Measurements from ENCODE around the gene GPI. TPM values are rescaled to one million over a fixed set of nuclear protein-coding genes. Genes with fewer than 3 reads are reported as not detected.

Gene GPI
- total RNA-seq, 1 donor from 2014 or later, result 192 TPM

DNA sequence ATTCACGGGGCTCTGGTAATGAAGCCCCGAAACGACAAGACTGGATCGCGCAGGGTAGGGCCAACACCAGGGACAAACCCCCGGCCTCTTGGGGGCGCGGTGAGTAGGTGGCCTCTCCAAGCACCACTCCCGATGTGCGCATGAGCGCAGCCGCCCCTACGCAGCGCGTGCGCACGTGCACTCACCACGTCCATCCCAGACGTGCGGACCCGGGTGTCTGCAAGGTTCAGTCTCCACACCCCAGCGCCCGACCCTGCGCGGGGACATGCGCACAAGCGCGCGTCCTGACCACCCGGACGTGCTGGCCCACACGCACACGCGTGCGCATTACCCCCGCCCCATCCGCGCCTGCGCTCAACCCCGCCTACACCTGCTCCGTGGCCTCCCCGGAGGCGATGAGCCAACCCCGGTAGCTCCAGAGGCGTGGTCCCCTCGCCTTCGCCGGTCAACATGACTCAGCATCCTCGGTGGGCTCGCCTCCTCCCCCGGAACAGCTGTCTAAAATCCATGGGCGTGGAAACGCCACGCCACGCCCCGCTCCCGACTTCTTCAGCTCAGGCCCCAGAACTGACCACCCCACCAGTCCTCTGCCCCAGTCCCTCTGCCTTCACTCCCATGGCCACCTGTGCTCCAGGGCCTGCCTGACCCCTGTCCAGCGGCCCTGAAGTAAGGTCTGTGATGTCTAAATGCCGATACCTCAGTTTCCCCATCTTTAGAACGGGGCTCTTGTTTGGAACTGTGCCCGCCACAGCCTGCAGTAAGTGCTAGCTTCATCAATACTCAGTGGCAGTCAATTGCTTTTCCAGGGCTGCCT lies 5.6 kb upstream of the GPI start:
- H3K4me3 Mint-ChIP-seq (ENCODE audit: unreplicated experiment), result peak overlapping the region; percentile 75
- H3K27ac Mint-ChIP-seq (ENCODE audit: unreplicated experiment), result peak overlapping the region; percentile 91
- DNase-seq (ENCODE audit: extremely low spot score, unreplicated experiment), result peak; percentile 98
- no peaks in the 10 kb centered on the region for H3K27me3 Mint-ChIP-seq (ENCODE audit: unreplicated experiment)
- peaks cover 6% of the 10 kb centered on the region for H3K36me3 Mint-ChIP-seq (ENCODE audit: unreplicated experiment)
- TF ChIP-seq CTCF (IDR thresholded peaks at IDR 0.05), result peak; percentile 64
- H3K9me3 Mint-ChIP-seq (ENCODE audit: unreplicated experiment), result no peaks in the 10 kb centered on the region
- H3K4me1 Mint-ChIP-seq (ENCODE audit: unreplicated experiment), result peaks cover 21% of the 10 kb centered on the region

DNA sequence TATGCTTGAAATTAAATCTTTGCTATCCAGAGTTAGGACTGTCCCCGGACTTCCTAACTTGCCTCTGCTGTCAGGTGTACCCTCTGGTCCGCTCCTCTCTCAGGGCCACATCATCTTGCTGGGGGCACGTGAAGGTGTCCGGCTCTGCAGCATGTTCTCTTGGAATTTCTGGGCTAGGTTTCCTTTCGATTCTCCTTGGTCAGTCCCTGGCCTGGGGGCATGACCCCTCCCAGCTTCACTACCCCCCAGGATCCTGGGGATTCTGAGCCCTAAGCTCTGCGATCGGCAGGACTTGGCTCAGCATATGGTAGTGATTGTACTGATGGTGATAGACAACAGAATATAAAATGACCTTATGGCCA lies 5.1 kb upstream of the GPI start:
- H3K27me3 Mint-ChIP-seq (ENCODE audit: unreplicated experiment), result no peaks in the 10 kb centered on the region
- peak overlapping the region; percentile 91 for H3K27ac Mint-ChIP-seq (ENCODE audit: unreplicated experiment)
- H3K4me3 Mint-ChIP-seq (ENCODE audit: unreplicated experiment), result peak overlapping the region; percentile 75
- peaks cover 3% of the 10 kb centered on the region for H3K36me3 Mint-ChIP-seq (ENCODE audit: unreplicated experiment)
- DNase-seq (ENCODE audit: extremely low spot score, unreplicated experiment), result no peak
- H3K9me3 Mint-ChIP-seq (ENCODE audit: unreplicated experiment), result no peaks in the 10 kb centered on the region
- H3K4me1 Mint-ChIP-seq (ENCODE audit: unreplicated experiment), result peaks cover 25% of the 10 kb centered on the region
- no peak for TF ChIP-seq CTCF (IDR thresholded peaks at IDR 0.05)

DNA sequence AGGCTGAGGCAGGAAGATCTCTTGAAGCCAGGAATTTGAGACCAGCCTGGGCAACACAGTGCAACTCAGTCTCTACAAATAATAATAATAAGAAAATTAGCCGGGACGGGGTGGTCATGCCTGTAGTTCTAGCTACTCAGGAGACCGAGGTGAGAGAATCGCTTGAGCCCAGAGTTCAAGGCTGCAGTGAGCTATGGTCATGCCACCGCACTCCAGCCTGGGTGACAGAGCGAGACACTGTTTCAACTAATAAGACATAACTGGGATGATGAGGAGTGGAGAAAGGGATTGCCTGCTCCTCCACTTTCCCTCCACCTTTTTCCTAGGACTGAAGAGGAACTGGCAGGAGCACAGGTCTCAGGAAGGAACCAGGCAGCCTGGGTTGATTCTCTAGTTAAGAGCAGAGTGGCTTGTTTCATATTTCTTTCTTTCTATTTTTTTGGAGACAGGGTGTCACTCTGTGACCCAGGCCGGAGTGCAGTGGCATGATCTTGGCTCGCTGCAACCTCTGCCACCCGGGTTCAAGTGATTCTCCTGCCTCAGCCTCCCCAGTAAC lies 4.6 kb upstream of the GPI start:
- Mint-ChIP-seq H3K4me1 (ENCODE audit: unreplicated experiment) (peaks cover 25% of the 10 kb centered on the region), H3K27ac (ENCODE audit: unreplicated experiment) (peak overlapping the region; percentile 91), H3K4me3 (ENCODE audit: unreplicated experiment) (no peak overlapping the region), H3K27me3 (ENCODE audit: unreplicated experiment) (no peaks in the 10 kb centered on the region), H3K9me3 (ENCODE audit: unreplicated experiment) (no peaks in the 10 kb centered on the region), H3K36me3 (ENCODE audit: unreplicated experiment) (no peaks in the 10 kb centered on the region)
- TF ChIP-seq CTCF (IDR thresholded peaks at IDR 0.05), result no peak
- no peak for DNase-seq (ENCODE audit: extremely low spot score, unreplicated experiment)

DNA sequence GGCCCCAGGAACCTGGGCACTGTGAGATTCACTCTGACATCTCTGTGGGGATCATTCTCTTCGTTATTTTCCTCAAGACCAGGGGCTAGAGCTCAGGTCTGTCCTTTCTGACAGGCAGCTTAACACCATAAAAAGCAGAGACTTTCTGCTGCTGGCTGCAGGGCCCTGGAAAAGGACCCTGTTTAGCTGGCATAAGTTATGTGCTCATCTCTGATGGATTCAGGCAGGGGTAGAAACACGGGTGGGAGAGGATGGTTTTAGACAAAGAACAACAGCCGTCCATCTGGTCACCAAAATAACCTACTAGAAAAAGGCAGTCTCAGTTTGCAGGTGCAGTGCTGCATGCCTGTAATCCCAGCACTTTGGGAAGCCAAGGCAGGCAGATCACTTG lies 2.3 kb upstream of the GPI start:
- Mint-ChIP-seq H3K27me3 (ENCODE audit: unreplicated experiment) (no peaks in the 10 kb centered on the region), H3K36me3 (ENCODE audit: unreplicated experiment) (peaks cover 6% of the 10 kb centered on the region), H3K9me3 (ENCODE audit: unreplicated experiment) (no peaks in the 10 kb centered on the region), H3K4me1 (ENCODE audit: unreplicated experiment) (peaks cover 40% of the 10 kb centered on the region), H3K4me3 (ENCODE audit: unreplicated experiment) (no peak overlapping the region), H3K27ac (ENCODE audit: unreplicated experiment) (no peak overlapping the region)
- DNase-seq (ENCODE audit: extremely low spot score, unreplicated experiment), result no peak
- TF ChIP-seq CTCF (IDR thresholded peaks at IDR 0.05), result no peak

DNA sequence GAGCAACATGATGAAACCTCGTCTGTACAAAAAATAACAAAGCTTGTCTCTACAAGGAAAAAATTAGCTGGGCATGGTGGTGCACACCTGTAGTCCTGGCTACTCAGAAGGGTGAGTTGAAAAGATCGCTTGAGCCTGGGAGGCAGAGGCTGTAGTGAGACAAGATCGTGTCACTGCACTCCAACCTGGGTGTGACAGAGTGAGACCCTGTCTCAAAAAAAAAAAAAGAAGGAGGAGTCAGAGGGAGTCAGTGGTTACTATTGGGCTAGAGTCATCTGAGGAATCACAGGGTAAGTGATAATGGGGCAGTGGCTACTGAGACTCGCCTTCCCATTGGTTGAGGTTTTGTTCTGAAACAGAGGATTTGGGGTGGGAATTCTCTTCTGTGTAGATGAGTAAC lies 1.9 kb upstream of the GPI start:
- H3K27ac Mint-ChIP-seq (ENCODE audit: unreplicated experiment), result no peak overlapping the region
- H3K4me1 Mint-ChIP-seq (ENCODE audit: unreplicated experiment), result peaks cover 38% of the 10 kb centered on the region
- no peak for DNase-seq (ENCODE audit: extremely low spot score, unreplicated experiment)
- H3K4me3 Mint-ChIP-seq (ENCODE audit: unreplicated experiment), result no peak overlapping the region
- peaks cover 6% of the 10 kb centered on the region for H3K36me3 Mint-ChIP-seq (ENCODE audit: unreplicated experiment)
- TF ChIP-seq CTCF (IDR thresholded peaks at IDR 0.05), result no peak
- H3K27me3 Mint-ChIP-seq (ENCODE audit: unreplicated experiment), result no peaks in the 10 kb centered on the region
- no peaks in the 10 kb centered on the region for H3K9me3 Mint-ChIP-seq (ENCODE audit: unreplicated experiment)
